Measurements from ENCODE around the gene ZFAND2B. TPM values are rescaled to one million over a fixed set of nuclear protein-coding genes. Genes with fewer than 3 reads are reported as not detected.
"Not testable (repeated sequence)": the region's sequence is repeated elsewhere in the genome, so short reads cannot be mapped to it uniquely, and the experiment has no call there.

ZFAND2B gene
- total RNA-seq, 1 experiment from 2014 or later: 19.5 TPM

DNA sequence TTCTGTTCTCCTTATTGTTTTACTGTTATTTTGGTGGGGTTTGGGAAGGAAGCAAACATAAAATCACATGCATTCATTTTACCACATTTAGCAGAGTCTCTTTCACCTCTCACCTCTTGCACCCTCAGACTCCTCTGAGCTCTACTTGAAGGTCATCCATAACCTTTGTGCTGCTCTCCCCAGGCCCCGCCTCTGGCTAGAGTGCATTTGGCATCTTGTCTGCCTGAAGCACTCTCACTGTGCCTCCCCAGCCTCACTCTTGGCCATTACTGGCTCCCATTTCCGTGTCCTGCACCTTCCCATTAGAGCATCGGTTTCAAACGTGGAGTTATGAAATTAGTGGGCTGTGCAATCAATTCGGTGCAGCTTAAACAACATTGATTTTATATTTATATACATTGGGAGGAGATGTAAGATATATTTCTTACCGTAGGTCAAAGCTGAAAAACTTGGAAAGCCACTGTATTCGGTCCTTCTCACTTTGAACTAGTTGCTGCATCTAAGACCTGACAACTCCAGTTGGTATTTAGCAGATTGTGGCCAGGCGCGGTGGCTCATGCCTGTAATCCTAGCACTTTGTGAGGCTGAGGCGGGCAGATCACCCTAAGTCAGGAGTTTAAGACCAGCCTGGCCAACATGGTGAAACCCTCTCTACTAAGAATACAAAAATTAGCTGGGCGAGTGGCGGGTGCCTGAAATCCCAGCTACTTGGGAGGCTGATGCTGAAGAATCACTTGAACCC is 6.9 kb upstream of the ZFAND2B start (continued):
- TF ChIP-seq, protein P1, sequence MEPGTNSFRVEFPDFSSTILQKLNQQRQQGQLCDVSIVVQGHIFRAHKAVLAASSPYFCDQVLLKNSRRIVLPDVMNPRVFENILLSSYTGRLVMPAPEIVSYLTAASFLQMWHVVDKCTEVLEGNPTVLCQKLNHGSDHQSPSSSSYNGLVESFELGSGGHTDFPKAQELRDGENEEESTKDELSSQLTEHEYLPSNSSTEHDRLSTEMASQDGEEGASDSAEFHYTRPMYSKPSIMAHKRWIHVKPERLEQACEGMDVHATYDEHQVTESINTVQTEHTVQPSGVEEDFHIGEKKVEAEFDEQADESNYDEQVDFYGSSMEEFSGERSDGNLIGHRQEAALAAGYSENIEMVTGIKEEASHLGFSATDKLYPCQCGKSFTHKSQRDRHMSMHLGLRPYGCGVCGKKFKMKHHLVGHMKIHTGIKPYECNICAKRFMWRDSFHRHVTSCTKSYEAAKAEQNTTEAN (CRISPR knock-in tag; IDR thresholded peaks at IDR 0.05): no peak
- TF ChIP-seq, protein P2, sequence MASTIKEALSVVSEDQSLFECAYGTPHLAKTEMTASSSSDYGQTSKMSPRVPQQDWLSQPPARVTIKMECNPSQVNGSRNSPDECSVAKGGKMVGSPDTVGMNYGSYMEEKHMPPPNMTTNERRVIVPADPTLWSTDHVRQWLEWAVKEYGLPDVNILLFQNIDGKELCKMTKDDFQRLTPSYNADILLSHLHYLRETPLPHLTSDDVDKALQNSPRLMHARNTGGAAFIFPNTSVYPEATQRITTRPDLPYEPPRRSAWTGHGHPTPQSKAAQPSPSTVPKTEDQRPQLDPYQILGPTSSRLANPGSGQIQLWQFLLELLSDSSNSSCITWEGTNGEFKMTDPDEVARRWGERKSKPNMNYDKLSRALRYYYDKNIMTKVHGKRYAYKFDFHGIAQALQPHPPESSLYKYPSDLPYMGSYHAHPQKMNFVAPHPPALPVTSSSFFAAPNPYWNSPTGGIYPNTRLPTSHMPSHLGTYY (CRISPR knock-in tag; IDR thresholded peaks at IDR 0.05): no peak
- TF ChIP-seq HMGA2 (CRISPR knock-in tag; IDR thresholded peaks at IDR 0.05) (no peak), ZNF232 (CRISPR knock-in tag; IDR thresholded peaks at IDR 0.05) (no peak), GABPB1 (CRISPR knock-in tag; IDR thresholded peaks at IDR 0.05) (no peak), NFE2L1 (CRISPR knock-in tag; IDR thresholded peaks at IDR 0.05) (no peak)
- TF ChIP-seq, protein P3, sequence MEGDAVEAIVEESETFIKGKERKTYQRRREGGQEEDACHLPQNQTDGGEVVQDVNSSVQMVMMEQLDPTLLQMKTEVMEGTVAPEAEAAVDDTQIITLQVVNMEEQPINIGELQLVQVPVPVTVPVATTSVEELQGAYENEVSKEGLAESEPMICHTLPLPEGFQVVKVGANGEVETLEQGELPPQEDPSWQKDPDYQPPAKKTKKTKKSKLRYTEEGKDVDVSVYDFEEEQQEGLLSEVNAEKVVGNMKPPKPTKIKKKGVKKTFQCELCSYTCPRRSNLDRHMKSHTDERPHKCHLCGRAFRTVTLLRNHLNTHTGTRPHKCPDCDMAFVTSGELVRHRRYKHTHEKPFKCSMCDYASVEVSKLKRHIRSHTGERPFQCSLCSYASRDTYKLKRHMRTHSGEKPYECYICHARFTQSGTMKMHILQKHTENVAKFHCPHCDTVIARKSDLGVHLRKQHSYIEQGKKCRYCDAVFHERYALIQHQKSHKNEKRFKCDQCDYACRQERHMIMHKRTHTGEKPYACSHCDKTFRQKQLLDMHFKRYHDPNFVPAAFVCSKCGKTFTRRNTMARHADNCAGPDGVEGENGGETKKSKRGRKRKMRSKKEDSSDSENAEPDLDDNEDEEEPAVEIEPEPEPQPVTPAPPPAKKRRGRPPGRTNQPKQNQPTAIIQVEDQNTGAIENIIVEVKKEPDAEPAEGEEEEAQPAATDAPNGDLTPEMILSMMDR (IDR thresholded peaks at IDR 0.05): no peak

- CTCF ChIA-PET: interaction anchor here (1.6 to 2.0 kb wide), 2 partner anchors 94 to 220 kb away, joined by 3 to 6 read pairs; no protein-coding TSS in a partner anchor
- H3K9me3 Mint-ChIP-seq: peaks cover 14% of the 10 kb centered on the region
- ATAC-seq: not testable (repeated sequence)
Measured at GRCh38 chr2:219200502-219201326, 5.9 kb upstream of the ZFAND2B start.

GRCh38 chr2:219201331-219201730 is 5.3 kb upstream of the ZFAND2B start:
- Mint-ChIP-seq H3K9me3 (peaks cover 14% of the 10 kb centered on the region), H3K27me3 (ENCODE audit: low read depth) (peaks cover 18% of the 10 kb centered on the region)
- DNase-seq (ENCODE audit: low spot score); H3K4me3 Mint-ChIP-seq; H3K27ac Mint-ChIP-seq; H3K36me3 Mint-ChIP-seq; ATAC-seq; POLR2A ChIA-PET; CTCF ChIA-PET; H3K4me1 Mint-ChIP-seq: not testable (repeated sequence)

More at GRCh38 chr2:219200502-219201326, 5.9 kb upstream of the ZFAND2B start:
- DNase-seq (ENCODE audit: low spot score); H3K4me3 Mint-ChIP-seq; H3K36me3 Mint-ChIP-seq; H3K4me1 Mint-ChIP-seq; POLR2A ChIA-PET: not testable (repeated sequence)
- Mint-ChIP-seq H3K27me3 (ENCODE audit: low read depth) (peaks cover 18% of the 10 kb centered on the region), H3K27ac (peak overlapping the region; percentile 76; the same call in 1 of the 2 replicates)

- CTCF ChIA-PET: interaction anchor here (0.7 to 0.8 kb wide), 2 partner anchors 273 to 675 kb away, joined by 3 read pairs; no protein-coding TSS in a partner anchor
Measured at GRCh38 chr2:219204425-219205164, 2.0 kb upstream of the ZFAND2B start.

More at GRCh38 chr2:219204425-219205164, 2.0 kb upstream of the ZFAND2B start:
- H3K27ac Mint-ChIP-seq: no peak overlapping the region
- H3K36me3 Mint-ChIP-seq: peaks cover 12% of the 10 kb centered on the region
- peak overlapping the region; percentile 74; the same call in 1 of the 2 replicates for H3K4me3 Mint-ChIP-seq
- POLR2A ChIA-PET: interaction anchor here (0.7 kb wide), 1 partner anchor 494 kb away, joined by 3 read pairs; no protein-coding TSS in a partner anchor
- DNase-seq (ENCODE audit: low spot score) (no peak), ATAC-seq (no peak)
- H3K27me3 Mint-ChIP-seq (ENCODE audit: low read depth): peaks cover 15% of the 10 kb centered on the region
- no peak for TF ChIP-seq PRRX2 (CRISPR knock-in tag; IDR thresholded peaks at IDR 0.05)
- no peak for TF ChIP-seq SMAD3 (CRISPR knock-in tag; IDR thresholded peaks at IDR 0.05; ENCODE audit: borderline replicate concordance)
- no peak for TF ChIP-seq GRHL2 (CRISPR knock-in tag; IDR thresholded peaks at IDR 0.05; ENCODE audit: insufficient replicate concordance, severe bottlenecking)
- TF ChIP-seq, protein P4, sequence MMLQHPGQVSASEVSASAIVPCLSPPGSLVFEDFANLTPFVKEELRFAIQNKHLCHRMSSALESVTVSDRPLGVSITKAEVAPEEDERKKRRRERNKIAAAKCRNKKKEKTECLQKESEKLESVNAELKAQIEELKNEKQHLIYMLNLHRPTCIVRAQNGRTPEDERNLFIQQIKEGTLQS (CRISPR knock-in tag; conservative IDR thresholded peaks at IDR 0.05): no peak
- TF ChIP-seq NR3C1 (CRISPR knock-in tag; conservative IDR thresholded peaks at IDR 0.05; ENCODE audit: low read depth): no peak
- no peak for TF ChIP-seq FOXJ3 (CRISPR knock-in tag; IDR thresholded peaks at IDR 0.05; ENCODE audit: borderline replicate concordance)
- TF ChIP-seq ZNF121 (CRISPR knock-in tag; IDR thresholded peaks at IDR 0.05): no peak
- no peak for TF ChIP-seq IRF2 (CRISPR knock-in tag; IDR thresholded peaks at IDR 0.05; ENCODE audit: borderline replicate concordance, low read depth)
- H3K4me1 Mint-ChIP-seq: peaks cover 6% of the 10 kb centered on the region
- H3K9me3 Mint-ChIP-seq: peaks cover 14% of the 10 kb centered on the region
